Dermis microvascular lymphatic vessel endothelial cell (primary cell): Measurements from ENCODE around the gene RTP3. TPM values are rescaled to one million over a fixed set of nuclear protein-coding genes. Genes with fewer than 3 reads are reported as not detected.

Source experiments
- DNase-seq, 2 donors: peaks; one replicate each; pipeline versions ENCODE4 v3.0.0 to v3.0.0-alpha.2; 2010; ENCODE audit warnings: low read depth in 2 of 2
- total RNA-seq: library from RNA; depleted of rRNA; stranded (reverse); fragments of >200 nt; gene quantifications from 2 replicates; pipeline ENCODE4 v1.2.1, GENCODE V29; 2014

RTP3 gene
- not detected in 2 replicates for total RNA-seq

GRCh38 chr3:46497556-46498265 lies at the start of gene RTP3:
TSS of gene RTP3 (plus strand) at chr3:46497976. CDS start at chr3:46498063, 87 bp downstream.
- DNase-seq: no peak

- DNase-seq: no peak
These were observed 49.1 kb upstream of the RTP3 start for GRCh38 chr3:46448721-46449120.

GRCh38 chr3:46449755-46450552 lies 47.8 kb upstream of the RTP3 start:
- no peak for DNase-seq

- DNase-seq: no peak
These were observed 44.1 kb upstream of the RTP3 start for GRCh38 chr3:46453526-46454208.

- no peak for DNase-seq
These were observed 43.6 kb upstream of the RTP3 start for GRCh38 chr3:46454209-46454595.

GRCh38 chr3:46454606-46455005 lies 43.2 kb upstream of the RTP3 start:
- DNase-seq: no peak

GRCh38 chr3:46455231-46456115 lies 42.3 kb upstream of the RTP3 start:
- DNase-seq: no peak

GRCh38 chr3:46456118-46456517 lies 41.7 kb upstream of the RTP3 start:
- DNase-seq: no peak

GRCh38 chr3:46460051-46460450 lies 37.7 kb upstream of the RTP3 start:
- DNase-seq: no peak

- no peak for DNase-seq
These were observed 35.7 kb upstream of the RTP3 start for GRCh38 chr3:46462111-46462510.

GRCh38 chr3:46462511-46462910 lies 35.3 kb upstream of the RTP3 start:
- DNase-seq: peak in 1 of 2 donors; percentile 34

GRCh38 chr3:46463120-46463867 lies 34.5 kb upstream of the RTP3 start:
- DNase-seq: peak in 1 of 2 donors; percentile 22

- DNase-seq: no peak
These were observed 33.9 kb upstream of the RTP3 start for GRCh38 chr3:46463868-46464241.

GRCh38 chr3:46464326-46465195 lies 33.2 kb upstream of the RTP3 start, which contains the start of gene LTF:
TSS of gene LTF (minus strand) at chr3:46464905. CDS start at chr3:46464867, 38 bp downstream.
- DNase-seq: no peak

- DNase-seq: no peak
These were observed 32.6 kb upstream of the RTP3 start for GRCh38 chr3:46465196-46465520.

GRCh38 chr3:46466273-46466672 lies 31.5 kb upstream of the RTP3 start:
- no peak for DNase-seq

GRCh38 chr3:46466871-46467403 lies 30.8 kb upstream of the RTP3 start:
- DNase-seq: no peak

- no peak for DNase-seq
These were observed 30.2 kb upstream of the RTP3 start for GRCh38 chr3:46467562-46467961.
